ENCODE data around the gene MCM3AP.

- TF ChIP-seq CTCF (IDR thresholded peaks at IDR 0.05; ENCODE audit: borderline replicate concordance, extremely low read depth, low read length, poor library complexity, severe bottlenecking): peak; percentile 7
- no peak for TF ChIP-seq EZH2 (IDR thresholded peaks at IDR 0.05; ENCODE audit: borderline replicate concordance, low read depth, low read length, severe bottlenecking)
Measured at GRCh38 chr21:46264690-46265144, 20.7 kb downstream of the MCM3AP start.
